Cardiac muscle cell (in vitro differentiated cells and primary cell): ENCODE results near the gene PRICKLE1. TPM values are rescaled to one million over a fixed set of nuclear protein-coding genes. Genes with fewer than 3 reads are reported as not detected.
A peak's percentile ranks its signal among the peaks of the same experiment; 100 is the strongest.

Experiments
- DNase-seq, 2 donors: peaks; one replicate each; pipeline versions ENCODE4 v3.0.0 to v3.0.0-alpha.2; 2010 to 2017; ENCODE audit warnings: low read depth in 1 of 2, low spot score in 1 of 2
- H3K27ac ChIP-seq: fragments of 200-600 bp; sonication (generic); 2 replicates; pipeline ENCODE4 v1.5.1; 2016
- H3K27me3 ChIP-seq: fragments of 200-600 bp; sonication (generic); 2 replicates; pipeline ENCODE4 v1.6.0; 2016; ENCODE audit warnings: control low read depth
- H3K36me3 ChIP-seq: fragments of 200-600 bp; sonication (generic); 2 replicates; pipeline ENCODE4 v1.5.1; 2016; ENCODE audit warnings: control low read depth
- H3K4me1 ChIP-seq: fragments of 200-600 bp; sonication (generic); 2 replicates; pipeline ENCODE4 v1.8.1; 2017; ENCODE audit warnings: low read depth, mild to moderate bottlenecking, mixed run types
- H3K4me3 ChIP-seq: fragments of 200-600 bp; sonication (generic); 2 replicates; pipeline ENCODE4 v1.5.1; 2016; ENCODE audit warnings: mild to moderate bottlenecking
- H3K9me3 ChIP-seq: fragments of 200-600 bp; sonication (generic); 2 replicates; pipeline ENCODE4 v1.5.1; 2017; ENCODE audit warnings: low read depth, mild to moderate bottlenecking, control low read depth
- polyA plus RNA-seq: library from polyadenylated mRNA; unstranded; fragments of >200 nt; fragmentation: Nextera tagmentation; extraction: Ambion mirVana; gene quantifications from 2 replicates; pipeline ENCODE4 v1.2.1, GENCODE V29; 2016
- total RNA-seq: library from RNA; depleted of rRNA; stranded (reverse); fragments of >200 nt; gene quantifications from 2 replicates; pipeline ENCODE4 v1.2.3, GENCODE V29; 2016
- TF ChIP-seq, protein P1 (sequence below): IDR thresholded peaks from 2 replicates; pipeline ENCODE4 v1.5.1; 2012; ENCODE audit warnings: low read depth, mild to moderate bottlenecking, low read length

PRICKLE1 gene
- total and polyA plus RNA-seq, 2 experiments from 2014 or later = 71.4 to 105 TPM

- Histone ChIP-seq H3K9me3 (no peaks in the 10 kb centered on the region), H3K27me3 (no peaks in the 10 kb centered on the region), H3K4me3 (no peak overlapping the region), H3K36me3 (no peaks in the 10 kb centered on the region), H3K27ac (peak overlapping the region; percentile 51), H3K4me1 (peaks cover 34% of the 10 kb centered on the region)
- TF ChIP-seq, protein P1, sequence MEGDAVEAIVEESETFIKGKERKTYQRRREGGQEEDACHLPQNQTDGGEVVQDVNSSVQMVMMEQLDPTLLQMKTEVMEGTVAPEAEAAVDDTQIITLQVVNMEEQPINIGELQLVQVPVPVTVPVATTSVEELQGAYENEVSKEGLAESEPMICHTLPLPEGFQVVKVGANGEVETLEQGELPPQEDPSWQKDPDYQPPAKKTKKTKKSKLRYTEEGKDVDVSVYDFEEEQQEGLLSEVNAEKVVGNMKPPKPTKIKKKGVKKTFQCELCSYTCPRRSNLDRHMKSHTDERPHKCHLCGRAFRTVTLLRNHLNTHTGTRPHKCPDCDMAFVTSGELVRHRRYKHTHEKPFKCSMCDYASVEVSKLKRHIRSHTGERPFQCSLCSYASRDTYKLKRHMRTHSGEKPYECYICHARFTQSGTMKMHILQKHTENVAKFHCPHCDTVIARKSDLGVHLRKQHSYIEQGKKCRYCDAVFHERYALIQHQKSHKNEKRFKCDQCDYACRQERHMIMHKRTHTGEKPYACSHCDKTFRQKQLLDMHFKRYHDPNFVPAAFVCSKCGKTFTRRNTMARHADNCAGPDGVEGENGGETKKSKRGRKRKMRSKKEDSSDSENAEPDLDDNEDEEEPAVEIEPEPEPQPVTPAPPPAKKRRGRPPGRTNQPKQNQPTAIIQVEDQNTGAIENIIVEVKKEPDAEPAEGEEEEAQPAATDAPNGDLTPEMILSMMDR = no peak
- peak in 1 of 2 donors; percentile 28 for DNase-seq
Measured at GRCh38 chr12:42508913-42509460, 80.6 kb downstream of the PRICKLE1 start.

DNA sequence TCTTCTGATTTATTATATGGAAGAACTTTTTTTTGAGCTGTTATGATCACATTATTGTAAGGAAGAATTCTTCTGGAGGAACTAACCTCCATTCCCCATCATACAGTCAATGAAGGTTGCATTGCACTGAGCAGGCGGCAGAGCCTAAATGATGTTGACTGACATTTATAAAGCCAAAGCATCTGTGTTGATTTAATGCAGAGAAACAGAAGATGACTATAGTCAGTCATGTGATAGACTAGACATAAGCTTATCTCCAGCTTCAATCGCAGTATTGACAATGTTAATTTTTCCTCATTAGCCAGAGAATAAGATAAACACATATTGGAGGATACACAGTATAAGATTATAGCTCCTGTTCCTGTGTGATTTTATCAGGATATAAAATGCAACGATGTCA, 82.0 kb downstream of the PRICKLE1 start:
- no peak for DNase-seq

DNA sequence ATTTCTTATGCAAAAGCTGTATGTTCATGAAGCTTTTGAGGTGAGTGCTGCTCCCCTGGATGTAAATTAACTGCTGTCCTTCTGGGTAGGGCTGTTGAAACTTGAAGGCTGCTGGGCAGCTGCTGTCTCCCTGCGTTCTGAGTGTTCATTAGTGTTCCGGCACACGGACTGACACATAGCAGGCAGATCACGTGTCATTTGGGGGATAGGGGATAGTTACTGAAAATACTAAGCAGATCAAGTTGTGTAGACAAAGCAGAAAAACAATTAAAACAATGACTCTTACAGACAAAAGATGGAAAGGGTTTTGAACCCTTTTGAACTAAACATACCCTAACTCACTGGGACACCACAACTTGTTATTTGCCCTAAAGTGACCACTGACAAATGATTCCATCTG, 82.5 kb downstream of the PRICKLE1 start:
- DNase-seq = no peak
- H3K27ac ChIP-seq = no peak overlapping the region
- no peaks in the 10 kb centered on the region for H3K36me3 ChIP-seq
- H3K27me3 ChIP-seq = no peaks in the 10 kb centered on the region
- TF ChIP-seq, protein P1 = no peak
- peaks cover 42% of the 10 kb centered on the region for H3K4me1 ChIP-seq
- no peaks in the 10 kb centered on the region for H3K9me3 ChIP-seq
- no peak overlapping the region for H3K4me3 ChIP-seq

More for the DNA sequence above, 82.0 kb downstream of the PRICKLE1 start:
- Histone ChIP-seq H3K27me3 (no peaks in the 10 kb centered on the region), H3K4me3 (no peak overlapping the region), H3K4me1 (peaks cover 42% of the 10 kb centered on the region), H3K27ac (no peak overlapping the region), H3K9me3 (no peaks in the 10 kb centered on the region), H3K36me3 (no peaks in the 10 kb centered on the region)
- TF ChIP-seq, protein P1 = no peak

DNA sequence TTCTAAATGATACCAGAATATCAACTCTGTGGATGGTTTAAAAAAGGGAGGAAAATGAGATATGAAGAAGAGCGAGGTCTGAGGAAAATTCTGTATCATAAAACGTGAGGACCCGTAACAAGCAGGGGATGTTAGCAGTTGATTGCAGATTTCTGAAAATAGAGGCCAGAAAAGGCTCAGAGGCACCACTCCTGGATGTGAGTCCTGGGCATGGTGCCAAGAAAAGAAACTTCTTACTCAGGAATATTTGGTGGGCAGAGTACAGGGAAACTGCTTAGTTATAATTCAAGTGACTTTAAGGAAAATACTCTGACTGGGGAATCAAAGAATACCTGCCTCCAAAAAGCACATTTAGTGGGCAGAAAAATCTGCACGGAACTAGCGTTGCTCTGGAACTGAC, 85.5 kb downstream of the PRICKLE1 start:
- H3K4me1 ChIP-seq = peaks cover 27% of the 10 kb centered on the region
- TF ChIP-seq, protein P1 = no peak
- peak; percentile 45 to 77 for DNase-seq
- H3K4me3 ChIP-seq = no peak overlapping the region
- H3K27me3 ChIP-seq = no peaks in the 10 kb centered on the region
- H3K27ac ChIP-seq = peak overlapping the region; percentile 73
- H3K36me3 ChIP-seq = no peaks in the 10 kb centered on the region
- H3K9me3 ChIP-seq = no peaks in the 10 kb centered on the region

DNA sequence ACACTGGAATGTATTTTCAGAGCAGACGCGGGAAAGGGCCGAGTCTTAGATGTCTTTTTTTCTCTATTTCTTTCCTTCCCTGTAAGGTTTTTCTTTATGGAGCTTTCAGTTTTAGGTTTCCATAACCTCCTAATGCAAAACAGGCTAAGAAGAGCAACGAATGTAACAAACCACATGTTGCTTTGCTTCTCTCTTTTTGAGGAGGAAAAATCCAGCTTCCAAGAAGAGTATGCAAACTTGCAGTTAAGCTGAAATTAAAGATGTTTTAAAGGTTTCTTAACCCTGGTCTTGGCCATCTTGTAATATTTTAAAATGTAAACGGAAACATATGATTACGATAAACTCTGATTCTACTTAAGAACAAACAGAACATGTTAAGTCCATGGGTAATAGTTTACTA, 86.9 kb downstream of the PRICKLE1 start:
- peaks cover 18% of the 10 kb centered on the region for H3K4me1 ChIP-seq
- no peak overlapping the region for H3K4me3 ChIP-seq
- TF ChIP-seq, protein P1 = no peak
- no peaks in the 10 kb centered on the region for H3K27me3 ChIP-seq
- no peaks in the 10 kb centered on the region for H3K36me3 ChIP-seq
- H3K9me3 ChIP-seq = no peaks in the 10 kb centered on the region
- DNase-seq = no peak
- H3K27ac ChIP-seq = peak overlapping the region; percentile 49
